AG09319 (cell line): Measurements from ENCODE around the gene SULF2.

Experiments used
- DNase-seq: peaks from one replicate; pipeline ENCODE4 v3.0.0-alpha.2; 2010; ENCODE audit warnings: low read depth; ENCODE audit errors: extremely low read depth
- TF ChIP-seq, protein P1 (sequence below): IDR thresholded peaks from 2 replicates; pipeline ENCODE4 v1.5.1; 2011; ENCODE audit warnings: low read depth, mild to moderate bottlenecking, inconsistent platforms, low read length, moderate library complexity

SULF2 gene

DNA sequence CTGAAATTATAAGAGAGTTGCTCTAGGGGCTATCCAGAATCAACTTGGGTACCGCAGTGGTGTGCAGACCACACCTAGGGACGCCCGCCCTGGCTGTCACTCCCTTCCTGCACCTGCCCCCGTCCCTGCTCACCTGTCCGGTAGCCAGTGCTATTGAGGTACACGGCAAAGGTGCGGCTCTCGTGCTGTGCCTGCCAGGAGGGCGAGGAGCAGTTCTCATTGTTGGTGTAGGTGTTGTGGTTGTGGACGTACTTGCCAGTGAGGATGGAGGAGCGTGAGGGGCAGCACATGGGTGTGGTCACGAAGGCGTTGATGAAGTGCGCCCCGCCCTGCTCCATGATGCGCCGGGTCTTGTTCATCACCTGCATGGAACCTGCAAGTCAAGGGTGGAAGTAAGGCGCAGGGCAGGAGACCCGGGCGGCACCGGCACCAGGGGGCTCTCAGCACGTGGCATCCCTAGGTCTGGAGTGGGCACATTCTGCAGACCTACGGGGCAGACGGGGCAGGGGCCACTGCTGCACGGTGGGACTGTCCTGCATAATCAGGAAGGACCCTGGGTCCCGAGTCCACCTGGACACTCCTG lies 48.6 kb downstream of the SULF2 start:
- TF ChIP-seq, protein P1, sequence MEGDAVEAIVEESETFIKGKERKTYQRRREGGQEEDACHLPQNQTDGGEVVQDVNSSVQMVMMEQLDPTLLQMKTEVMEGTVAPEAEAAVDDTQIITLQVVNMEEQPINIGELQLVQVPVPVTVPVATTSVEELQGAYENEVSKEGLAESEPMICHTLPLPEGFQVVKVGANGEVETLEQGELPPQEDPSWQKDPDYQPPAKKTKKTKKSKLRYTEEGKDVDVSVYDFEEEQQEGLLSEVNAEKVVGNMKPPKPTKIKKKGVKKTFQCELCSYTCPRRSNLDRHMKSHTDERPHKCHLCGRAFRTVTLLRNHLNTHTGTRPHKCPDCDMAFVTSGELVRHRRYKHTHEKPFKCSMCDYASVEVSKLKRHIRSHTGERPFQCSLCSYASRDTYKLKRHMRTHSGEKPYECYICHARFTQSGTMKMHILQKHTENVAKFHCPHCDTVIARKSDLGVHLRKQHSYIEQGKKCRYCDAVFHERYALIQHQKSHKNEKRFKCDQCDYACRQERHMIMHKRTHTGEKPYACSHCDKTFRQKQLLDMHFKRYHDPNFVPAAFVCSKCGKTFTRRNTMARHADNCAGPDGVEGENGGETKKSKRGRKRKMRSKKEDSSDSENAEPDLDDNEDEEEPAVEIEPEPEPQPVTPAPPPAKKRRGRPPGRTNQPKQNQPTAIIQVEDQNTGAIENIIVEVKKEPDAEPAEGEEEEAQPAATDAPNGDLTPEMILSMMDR, result no peak
- no peak for DNase-seq

DNA sequence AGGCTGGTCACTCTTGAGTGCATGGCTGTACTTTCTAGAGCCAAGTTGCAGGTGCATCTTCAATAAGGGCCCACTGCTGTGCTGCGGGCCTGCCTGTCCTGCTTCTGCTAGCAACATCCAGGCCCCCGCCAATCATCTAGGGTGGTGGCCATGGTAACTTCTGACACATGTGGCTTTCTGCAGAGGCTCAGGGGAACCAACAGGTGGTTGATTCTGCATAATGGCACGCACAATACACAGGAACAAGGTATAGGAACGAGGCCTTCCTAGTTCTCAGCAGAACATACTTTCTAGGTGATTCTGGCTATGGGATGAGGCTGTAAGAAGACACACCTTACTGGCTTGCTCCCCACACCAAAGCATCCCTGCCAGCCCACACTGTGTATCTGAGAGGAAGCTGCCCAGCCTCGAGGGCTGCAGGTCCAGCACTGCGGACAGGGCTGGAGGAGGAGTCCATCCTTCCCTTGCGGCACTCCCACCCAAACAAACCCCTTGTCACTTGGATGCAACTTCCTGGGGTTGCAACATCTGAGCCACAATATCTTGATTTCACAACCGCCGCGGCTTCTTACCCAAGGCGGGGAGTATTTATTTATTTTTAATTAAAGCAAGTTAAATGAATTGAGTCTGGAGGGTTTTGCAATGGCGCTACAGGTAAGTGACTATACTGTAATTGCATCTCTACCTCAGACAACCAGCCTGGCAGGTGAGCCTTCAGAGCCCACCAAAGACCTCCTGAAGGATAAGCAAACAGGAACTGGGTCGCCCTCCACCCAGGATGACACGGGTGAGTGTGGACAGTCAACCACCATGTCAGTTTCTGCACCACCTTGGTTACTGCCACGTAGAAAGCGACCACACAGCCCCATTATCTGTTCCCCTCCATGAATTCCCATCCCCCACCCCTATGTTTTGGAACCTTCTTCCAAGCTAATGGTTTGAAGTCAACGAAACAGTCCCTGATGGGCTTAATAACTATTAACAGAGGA lies 49.6 kb downstream of the SULF2 start:
- TF ChIP-seq, protein P1, result no peak
- no peak for DNase-seq

DNA sequence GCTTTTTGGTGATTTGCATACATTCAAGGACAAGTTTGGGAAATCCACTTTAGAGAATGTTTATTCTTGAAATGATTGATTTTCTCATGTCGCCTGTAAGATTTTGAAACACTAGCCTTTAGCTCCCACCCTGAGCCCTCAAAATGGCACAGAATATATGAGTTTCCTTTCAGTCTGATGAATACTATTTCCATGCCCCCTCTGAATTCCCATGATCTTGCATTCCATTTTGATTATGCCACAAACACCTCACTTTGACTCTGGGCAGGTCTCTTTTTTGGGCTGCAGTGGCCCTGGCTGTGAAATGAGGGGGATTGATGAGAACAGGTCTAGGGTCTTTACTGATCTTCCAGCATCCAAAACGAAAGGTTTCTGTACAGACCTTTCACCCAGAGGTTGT lies 50.4 kb downstream of the SULF2 start:
- TF ChIP-seq, protein P1, result no peak
- DNase-seq, result no peak

DNA sequence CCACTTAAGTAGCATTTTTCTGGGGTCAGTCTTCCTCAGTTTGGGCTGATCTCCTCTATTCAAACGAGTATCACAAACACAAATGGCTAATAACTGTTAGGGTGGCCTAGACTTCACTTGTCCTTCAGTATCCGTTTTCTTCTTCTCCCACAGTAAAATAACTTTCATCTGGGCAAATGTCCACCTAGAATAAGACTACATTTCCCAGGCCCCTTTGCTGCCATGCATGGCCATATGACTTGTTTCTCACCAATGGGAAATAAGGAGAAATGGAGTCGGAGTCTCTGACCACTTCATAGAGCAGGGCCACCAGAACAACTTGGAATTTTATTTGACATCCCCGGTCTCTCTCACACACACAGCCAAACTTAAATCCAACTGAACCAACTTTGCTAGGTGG lies 51.4 kb downstream of the SULF2 start:
- no peak for DNase-seq
- TF ChIP-seq, protein P1, result no peak

DNA sequence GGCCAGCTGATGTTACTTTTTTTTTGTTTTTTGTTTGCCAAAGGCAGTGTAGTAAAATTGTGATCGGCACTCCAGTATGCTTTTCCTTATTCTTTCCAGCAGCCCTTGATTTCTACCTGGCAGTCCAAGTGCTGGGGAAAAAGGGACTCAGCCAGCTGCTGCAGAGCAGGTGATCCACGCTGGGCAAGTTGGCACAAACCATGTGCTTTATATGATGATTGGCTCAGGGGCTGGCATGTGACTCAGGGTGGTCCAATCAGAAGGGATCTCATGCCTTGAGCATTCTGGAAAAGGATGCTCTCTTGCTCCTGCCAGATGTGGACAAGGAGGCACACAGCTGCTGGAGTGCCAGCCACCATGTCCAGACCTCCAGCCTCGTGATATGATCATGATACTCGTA lies 54.5 kb downstream of the SULF2 start:
- no peak for DNase-seq
- TF ChIP-seq, protein P1, result no peak

DNA sequence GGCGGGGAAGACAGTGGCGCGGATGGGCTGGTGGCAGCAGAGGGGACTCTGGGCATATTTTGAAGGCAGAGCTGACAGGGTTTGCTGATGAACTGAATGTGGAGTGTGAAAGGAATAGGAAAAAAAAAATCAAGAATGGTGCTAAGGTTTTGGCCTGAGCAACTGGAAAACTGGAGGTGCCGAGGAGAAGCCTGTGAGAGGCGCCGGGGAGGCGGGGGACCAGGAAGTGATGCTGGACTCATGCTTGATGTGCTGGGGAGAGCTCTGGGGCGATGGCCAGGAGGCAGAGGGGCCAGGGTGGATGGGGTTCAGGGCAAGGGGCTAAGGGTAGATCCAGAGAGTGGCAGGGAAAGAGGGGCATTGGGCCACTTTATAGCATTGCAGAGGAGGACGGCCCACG lies 55.8 kb downstream of the SULF2 start:
- TF ChIP-seq, protein P1, result no peak
- DNase-seq, result no peak

DNA sequence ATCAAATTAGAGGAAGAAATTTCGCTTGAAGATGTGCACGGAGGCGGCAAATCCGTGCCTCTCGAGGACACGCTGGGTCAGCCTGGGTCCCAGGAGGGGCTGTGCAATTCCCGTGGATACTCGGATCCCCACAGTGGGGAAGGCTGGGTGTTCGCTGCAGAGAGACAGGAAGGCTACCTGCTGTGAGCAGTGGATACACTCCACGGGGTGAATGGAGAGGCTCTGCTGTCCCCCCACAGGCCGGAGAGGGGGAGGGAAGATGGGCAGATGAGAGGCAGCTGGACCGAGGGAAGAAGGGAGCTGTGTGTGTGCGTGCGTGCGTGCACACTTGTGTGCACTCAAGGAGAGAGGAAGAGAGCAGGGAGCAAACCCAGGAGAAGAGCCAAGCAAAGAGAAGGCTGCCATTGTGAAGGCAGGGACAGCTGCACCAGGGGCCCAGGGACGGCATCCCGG lies 57.3 kb downstream of the SULF2 start:
- TF ChIP-seq, protein P1, result no peak
- no peak for DNase-seq
